GM19467 (cell line): ENCODE data around the gene MYL2.

Experiments
- ATAC-seq: cut with Tn5 transposase; IDR thresholded peaks from one replicate; pipeline ENCODE4 v1.9.1; 2021; ENCODE audit warnings: mild to moderate bottlenecking, moderate library complexity; ENCODE audit not compliant: unreplicated experiment

MYL2 gene

GRCh38 chr12:110930348-110931314 is 10.3 kb upstream of the MYL2 start:
- no peak for ATAC-seq

- ATAC-seq = no peak
Measured at GRCh38 chr12:110929818-110930217, 9.4 kb upstream of the MYL2 start.

GRCh38 chr12:110928700-110929099 is 8.3 kb upstream of the MYL2 start:
- no peak for ATAC-seq

- ATAC-seq = no peak
Measured at GRCh38 chr12:110927546-110927945, 7.2 kb upstream of the MYL2 start.

DNA sequence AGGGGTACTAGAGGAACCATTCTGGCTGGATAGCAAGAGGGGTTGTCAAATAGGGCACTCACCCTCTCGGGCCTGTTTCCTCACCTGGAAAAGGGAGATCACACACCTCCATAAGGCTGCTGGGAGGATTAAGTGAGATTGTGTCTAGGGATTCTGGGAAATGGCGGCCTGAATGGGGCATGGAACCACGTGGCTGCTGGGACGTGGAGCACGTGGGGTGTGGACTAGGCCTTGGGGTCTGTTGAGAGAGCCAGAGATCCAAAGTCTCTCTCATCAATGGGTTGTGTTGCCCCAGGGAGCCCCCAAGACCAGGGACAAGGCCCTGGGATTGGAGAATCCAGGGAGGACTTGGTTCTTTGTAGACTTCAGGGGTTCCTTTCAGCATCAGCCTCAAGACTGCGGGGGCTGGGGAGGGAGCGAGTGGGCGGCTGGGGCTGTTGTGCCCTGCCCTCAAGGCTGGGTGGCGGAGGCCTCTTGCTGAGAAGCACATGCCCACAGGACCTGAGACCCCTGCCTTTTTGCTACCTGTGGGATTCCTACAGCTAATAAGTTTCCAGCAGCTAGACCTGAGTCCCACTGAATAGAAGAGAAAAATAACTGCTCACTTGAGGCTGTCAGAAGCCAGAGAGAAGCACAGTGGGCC is 3.4 kb upstream of the MYL2 start:
- ATAC-seq = no peak

DNA sequence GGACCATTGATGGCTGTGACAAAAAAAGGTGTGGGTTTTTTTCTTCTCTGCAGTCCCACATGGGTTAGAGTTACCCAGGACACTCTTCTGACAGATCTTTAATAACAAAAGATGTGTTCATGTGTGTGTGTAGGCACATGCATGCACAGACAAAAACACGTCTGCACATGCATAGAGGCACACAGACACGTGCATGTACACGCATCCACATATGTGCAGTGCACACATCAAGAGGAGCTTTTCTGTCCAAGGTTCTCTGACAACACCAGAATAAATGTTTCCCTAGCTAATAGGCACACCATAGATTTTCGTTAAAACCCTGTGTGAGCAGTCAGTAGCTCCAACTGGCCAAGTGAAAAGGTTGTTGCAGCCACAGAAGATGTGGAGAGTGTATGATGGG is 2.8 kb upstream of the MYL2 start:
- no peak for ATAC-seq

GRCh38 chr12:110922652-110923051 is 2.3 kb upstream of the MYL2 start:
- ATAC-seq = no peak

DNA sequence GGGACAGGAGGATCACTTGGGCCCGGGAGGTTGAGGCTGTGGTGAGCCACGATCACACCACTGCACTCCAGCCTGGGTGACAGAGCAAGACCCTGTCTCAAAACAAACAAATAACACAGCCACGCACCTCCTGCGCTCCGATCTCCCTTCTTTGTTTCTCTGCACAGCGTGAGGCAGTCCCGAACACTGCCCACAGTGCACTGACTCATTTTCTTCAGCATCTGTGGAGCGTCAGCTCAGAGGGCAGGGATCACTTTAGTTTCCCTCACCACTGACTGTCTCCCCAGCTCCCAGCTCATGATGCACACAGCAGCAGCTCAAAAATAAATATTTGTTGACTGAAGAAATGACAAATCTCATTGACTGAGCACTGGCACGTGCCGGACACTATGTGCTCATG is 883 bp upstream of the MYL2 start:
- no peak for ATAC-seq

GRCh38 chr12:110919720-110920119 is 659 bp downstream of the MYL2 start:
- ATAC-seq = no peak

DNA sequence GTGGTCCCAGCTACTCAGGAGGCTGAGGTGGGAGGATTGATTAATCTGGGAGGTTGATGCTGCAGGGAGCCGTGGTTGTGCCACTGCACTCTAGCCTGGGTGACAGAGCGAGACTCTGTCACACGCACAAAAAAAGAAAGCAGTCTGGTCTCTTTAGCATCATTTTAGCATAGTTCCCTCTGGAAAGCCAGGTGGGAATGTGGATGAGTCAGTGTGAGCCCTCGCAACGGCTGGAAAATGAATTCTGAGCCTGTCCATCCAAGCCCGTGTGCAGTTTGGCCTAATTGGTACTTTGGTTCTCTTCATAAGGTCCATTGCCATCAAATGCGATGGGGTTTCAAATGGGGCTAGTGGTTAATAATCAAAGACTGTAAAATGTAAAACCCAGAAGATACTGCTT is 2.4 kb downstream of the MYL2 start:
- ATAC-seq = no peak

DNA sequence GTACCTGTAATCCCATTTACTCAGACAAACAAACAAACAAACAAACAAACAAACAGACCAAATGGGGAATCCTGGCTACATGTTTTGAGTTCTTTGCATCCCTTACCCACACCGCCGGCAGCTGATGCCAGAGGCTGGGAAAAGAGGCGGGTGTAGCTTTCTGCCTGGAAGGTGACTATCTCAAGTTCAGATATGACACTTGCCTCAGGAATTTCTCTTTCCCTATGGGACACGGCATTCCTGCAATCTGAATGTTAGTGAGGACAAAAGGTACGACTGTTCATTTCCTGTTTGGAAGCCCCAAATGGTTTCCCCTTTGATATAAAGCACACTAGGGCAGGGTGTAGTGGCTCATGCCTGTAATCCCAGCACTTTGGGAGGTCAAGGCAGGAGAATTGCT is 2.9 kb downstream of the MYL2 start:
- no peak for ATAC-seq

DNA sequence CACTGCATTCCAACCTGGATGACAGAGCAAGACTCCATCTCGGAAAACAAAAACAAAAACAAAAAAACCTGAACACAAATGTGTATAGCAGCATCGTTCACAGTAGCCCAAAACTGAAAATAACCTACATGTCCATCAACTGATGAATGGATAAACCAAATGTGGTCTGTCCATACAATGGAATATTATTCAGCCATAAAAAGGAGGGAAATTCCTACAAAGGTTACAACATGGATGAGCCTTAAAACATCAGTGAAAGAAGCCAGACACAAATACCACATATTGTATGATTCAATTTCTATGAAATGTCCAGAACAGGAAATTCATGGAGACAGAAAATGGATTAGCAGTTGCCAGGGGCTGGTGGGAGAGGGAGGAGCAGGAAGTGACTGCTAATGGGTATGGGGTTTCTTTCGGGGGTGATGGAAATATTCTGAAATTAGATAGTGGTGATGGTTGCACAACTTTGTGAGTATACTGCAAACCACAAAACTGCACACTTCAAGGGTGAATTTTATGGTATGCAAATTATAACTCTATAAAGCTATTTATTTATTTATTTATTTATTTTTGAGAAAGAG is 4.0 kb downstream of the MYL2 start:
- ATAC-seq = no peak

GRCh38 chr12:110913119-110914056 is 7.0 kb downstream of the MYL2 start:
- peak; percentile 95 for ATAC-seq

DNA sequence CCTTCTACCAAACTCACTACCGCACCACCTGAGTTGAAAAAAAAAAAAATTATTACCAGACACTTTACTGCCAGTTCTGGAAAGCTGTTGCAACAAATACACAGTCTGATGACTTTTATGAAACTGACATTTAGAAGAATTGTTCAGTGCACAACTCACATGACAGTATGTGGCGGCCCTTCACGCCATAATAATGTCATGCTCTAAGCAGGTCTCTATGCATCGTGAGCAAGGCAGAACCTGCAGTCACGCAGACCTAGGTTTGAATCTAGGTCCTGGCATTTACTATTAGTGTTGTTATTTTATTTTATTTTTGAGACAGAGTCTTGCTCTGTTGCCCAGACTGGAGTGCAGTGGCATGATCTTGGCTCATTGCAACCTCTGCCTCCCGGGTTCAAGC is 8.1 kb downstream of the MYL2 start:
- no peak for ATAC-seq

DNA sequence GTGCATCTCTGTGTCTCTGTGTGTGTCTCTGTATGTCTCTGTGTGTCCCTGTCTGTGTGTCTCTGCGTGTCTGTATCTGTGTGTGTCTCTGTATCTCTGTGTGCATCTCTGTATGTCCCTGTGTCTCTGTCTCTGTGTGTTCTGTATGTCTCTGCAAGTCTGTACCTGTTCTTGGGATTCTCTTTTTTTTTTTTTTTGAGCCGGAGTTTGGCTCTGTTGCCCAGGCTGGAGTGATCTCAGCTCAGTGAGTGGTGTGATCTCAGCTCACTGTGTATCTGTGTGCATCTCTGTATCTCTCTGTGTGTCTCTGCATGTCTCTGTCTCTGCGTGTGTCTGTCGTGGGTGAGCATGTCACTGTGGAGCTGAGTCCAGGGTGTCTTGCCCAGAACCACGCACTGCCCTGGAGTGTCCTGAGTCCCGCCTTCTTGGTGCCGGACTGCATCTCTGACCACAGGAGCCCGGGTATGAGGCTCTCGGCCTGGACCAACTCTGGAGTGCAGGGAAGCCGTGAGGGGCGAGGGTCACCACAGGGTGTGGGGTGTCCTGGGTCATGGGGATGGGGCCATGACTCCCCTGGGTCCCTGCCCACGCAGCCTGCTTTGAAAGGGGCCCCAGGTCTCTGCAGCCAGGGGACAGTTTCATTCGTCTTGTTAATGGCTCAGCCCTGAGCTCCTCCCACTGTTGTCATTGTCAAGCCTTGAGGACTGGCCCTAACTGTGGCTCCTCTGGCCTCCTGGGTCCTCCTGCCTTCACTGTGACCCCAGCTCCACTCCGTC is 11.8 kb downstream of the MYL2 start:
- no peak for ATAC-seq

GRCh38 chr12:110907583-110907982 is 12.8 kb downstream of the MYL2 start:
- ATAC-seq = no peak

GRCh38 chr12:110906985-110907384 is 13.4 kb downstream of the MYL2 start:
- ATAC-seq = no peak

DNA sequence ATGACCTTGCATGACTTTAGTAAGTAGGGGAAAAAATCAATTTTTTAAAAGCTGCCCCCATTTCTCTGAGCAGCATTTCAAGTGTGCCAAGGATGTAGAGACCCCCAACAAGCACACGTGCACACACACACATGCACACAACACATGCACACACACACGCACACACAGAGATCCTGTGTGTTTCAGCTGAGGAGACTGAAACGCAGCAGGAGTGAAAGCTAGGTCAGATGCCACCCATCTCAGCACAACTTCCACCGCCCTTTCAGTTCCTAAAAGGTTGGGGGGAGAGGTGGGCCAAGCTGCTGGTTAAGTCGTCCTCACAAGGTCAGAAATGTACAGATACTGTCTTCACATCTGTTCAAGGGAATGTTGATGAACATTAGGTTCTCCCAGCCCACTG is 13.9 kb downstream of the MYL2 start:
- no peak for ATAC-seq

DNA sequence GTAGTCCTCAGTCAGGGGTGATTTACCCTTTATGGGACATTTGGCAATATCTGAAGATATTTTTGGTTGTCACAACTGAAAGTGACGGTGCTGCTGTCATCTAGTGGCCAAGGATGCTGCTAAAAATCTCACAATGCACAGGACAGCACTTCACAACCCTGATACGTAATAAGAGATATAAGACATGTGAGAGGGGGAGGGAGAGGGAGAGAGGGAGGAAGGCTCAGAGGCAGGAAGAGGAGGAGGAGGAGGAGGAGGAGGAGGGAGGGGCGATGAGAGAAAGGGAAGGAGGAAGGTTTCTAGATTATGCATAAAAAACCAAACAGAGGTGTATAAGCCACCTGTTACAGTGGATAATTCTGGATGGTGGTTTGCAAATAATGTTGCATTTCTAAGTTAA is 14.3 kb downstream of the MYL2 start:
- no peak for ATAC-seq

GRCh38 chr12:110903511-110903910 is 16.9 kb downstream of the MYL2 start:
- ATAC-seq = no peak
